Panc1 (cell line): ENCODE measurements around the gene TRAM1L1.

ENCODE experiments used
- CTCF ChIP-seq: fragments of 450-650 bp; IDR thresholded peaks from 2 replicates; pipeline ENCODE4 v1.5.1; 2017; ENCODE audit warnings: mild to moderate bottlenecking
- POLR2AphosphoS5 ChIP-seq: IDR thresholded peaks from 2 replicates; pipeline ENCODE4 v1.6.1; 2012; ENCODE audit warnings: mild to moderate bottlenecking, low read depth, low read length, moderate library complexity
- REST ChIP-seq, 2 experiments: IDR thresholded peaks; 2 replicates each; pipeline ENCODE4 v1.6.1; 2011 to 2012; ENCODE audit warnings: low read depth in 2 of 2, control low read depth in 1 of 2, low read length in 1 of 2, mild to moderate bottlenecking in 1 of 2, moderate library complexity in 1 of 2; ENCODE audit not compliant: insufficient read depth in 1 of 2
- TCF7L2 ChIP-seq: IDR thresholded peaks from 2 replicates; pipeline ENCODE4 v1.6.1; 2011; ENCODE audit warnings: mild to moderate bottlenecking, low read depth, low read length, inconsistent platforms

- TF ChIP-seq POLR2AphosphoS5: no peak
- TF ChIP-seq CTCF: no peak
- no peak for TF ChIP-seq REST (IDR thresholded peaks at IDR 0.05; ENCODE audit: insufficient read depth in 1 of 2, low read depth in 2 of 2, low read length in 1 of 2)
- no peak for TF ChIP-seq TCF7L2
Measured at GRCh38 chr4:117077760-117078159, 7.6 kb downstream of the TRAM1L1 start.
